Epithelial cell of proximal tubule (primary cell): ENCODE data around the gene TMEM33. TPM values are rescaled to one million over a fixed set of nuclear protein-coding genes. Genes with fewer than 3 reads are reported as not detected.

Experiments used
- DNase-seq: peaks from one replicate; pipeline ENCODE4 v3.0.0-alpha.2; 2011; ENCODE audit warnings: low read depth
- H3K4me3 ChIP-seq: 2 replicates; pipeline ENCODE4 v1.5.1; 2011; ENCODE audit warnings: low read depth, mild to moderate bottlenecking, low read length
- CTCF ChIP-seq: conservative IDR thresholded peaks from 2 replicates; pipeline ENCODE4 v1.5.1; 2012; ENCODE audit warnings: low read depth, mild to moderate bottlenecking, low read length
- total RNA-seq: library from RNA; depleted of rRNA; stranded (reverse); fragments of >200 nt; gene quantifications from 2 replicates; pipeline ENCODE4 v1.2.3, GENCODE V29; 2015

TMEM33 gene
- total RNA-seq, 1 donor from 2014 or later = 43.2 TPM

DNA sequence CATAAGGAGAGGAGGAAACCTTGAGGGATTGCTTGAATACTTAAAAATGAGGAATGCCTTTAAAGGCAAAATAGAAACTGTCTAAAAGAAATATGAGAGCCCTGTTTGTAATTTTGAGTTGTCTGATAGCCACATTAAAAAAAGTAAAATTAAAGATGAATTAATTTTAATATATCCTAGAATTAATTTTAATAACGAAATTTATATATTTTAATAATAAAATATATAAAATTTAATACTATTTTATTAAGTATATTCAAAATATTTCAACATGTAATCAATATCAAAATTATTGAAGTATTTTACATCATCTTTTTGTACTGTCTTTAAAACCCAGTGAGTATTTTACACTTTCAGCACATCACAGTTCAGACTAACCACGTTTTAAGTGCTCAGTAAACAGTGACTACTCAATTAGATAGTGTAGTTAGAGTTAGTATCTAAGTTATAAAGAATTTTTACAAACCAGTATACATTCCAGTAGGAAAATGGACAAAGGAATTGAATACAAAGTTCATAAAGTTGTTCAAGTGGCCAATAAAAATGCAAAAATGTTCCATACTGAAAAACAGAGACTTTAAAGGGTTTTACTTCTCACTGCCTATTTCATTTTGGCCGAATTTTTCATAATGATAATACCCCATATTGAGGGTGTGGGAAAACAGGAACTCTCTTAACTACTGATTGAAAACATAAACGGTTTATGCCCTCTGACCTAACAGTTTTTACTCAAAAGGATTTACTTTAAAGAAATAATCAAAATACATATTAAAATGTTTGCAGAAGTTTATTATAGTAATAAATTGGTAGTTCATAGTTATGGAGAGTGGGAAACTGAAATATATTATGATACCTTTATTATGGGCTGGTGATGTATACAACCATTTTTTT is 58.0 kb downstream of the TMEM33 start:
- no peak for TF ChIP-seq CTCF
- no peak overlapping the region for H3K4me3 ChIP-seq
- DNase-seq = no peak

- H3K4me3 ChIP-seq = no peak overlapping the region
- DNase-seq = no peak
- TF ChIP-seq CTCF = peak; percentile 5
These were observed 59.3 kb downstream of the TMEM33 start for GRCh38 chr4:41994461-41994985.

DNA sequence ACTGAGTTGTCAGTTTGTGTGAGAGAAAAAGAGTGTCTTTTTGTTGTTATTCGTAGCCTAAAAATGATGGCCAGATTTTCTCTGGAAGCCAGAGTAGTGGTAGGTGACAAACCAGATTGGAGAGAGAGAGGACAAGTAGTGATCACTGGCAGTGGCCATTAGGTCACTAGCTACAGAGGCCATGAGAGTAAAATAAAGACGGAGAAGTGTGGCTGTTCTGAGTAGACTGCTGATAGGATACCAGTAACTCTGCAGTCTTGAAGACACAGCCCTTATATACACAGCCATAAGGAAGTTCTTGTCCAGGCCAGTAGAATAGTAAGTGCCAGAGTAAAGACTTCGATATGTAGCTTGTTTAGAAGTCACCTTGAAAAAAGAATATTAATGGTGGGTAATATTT is 62.8 kb downstream of the TMEM33 start:
- TF ChIP-seq CTCF = no peak
- DNase-seq = no peak
- H3K4me3 ChIP-seq = no peak overlapping the region

DNA sequence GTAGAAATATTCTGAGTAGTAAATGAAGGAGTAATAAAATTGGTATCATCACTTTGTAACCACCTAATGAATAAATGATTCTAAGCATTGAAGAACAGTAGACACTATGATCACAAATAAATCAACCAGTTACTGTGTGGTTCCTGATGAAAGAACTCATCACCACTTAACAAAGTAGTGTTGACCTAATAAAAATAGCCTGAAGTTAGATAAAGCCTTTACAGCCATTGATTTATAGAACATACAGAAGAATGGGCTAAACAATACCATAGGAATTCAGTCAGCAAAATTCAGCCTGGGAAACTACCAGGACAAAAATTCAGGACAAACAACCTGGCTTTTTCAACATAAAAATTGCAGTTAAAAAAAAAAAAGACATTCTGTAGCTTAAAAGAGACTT is 64.1 kb downstream of the TMEM33 start:
- TF ChIP-seq CTCF = no peak
- H3K4me3 ChIP-seq = no peak overlapping the region
- no peak for DNase-seq

DNA sequence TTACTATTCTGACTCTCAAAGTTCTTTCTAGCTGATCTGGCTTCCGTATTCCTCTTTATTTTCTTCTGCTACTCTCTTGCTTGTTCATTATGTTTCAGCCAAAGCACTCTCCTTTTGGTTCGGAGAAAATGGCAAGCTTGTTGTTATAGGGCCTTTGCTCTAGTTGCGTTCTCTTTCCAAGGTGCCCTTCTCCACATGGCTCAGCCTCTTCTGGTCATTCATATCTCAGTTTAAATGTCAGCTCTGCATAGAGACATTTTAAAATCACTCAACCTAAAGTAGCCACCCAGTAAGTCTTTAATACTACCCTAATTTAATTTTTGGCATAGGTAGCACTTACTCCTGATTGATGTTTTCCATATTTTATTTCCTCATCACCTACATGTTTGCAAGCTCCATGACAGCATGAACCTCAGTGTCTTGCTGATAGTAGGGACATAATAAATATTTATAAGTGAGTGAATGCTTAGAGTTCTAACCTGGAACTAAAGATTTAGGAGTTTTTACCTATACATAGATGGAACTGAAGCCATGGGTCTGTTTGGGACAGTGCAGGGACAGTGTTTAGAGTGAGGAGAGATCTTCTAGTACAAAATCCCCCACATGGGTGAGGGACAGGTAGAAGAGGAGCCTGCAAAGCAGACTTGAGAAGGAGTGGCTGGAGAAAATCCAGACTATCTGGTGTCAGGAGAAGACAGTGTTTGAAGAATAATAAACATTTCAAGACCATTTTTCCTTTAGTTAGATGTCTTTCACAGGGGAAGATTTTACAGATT is 73.0 kb downstream of the TMEM33 start:
- H3K4me3 ChIP-seq = no peak overlapping the region
- no peak for TF ChIP-seq CTCF
- no peak for DNase-seq

Other genes with a start within 250 kb of the TMEM33 start
- not detected in 2 replicates for gene PHOX2B, start 186.7 kb upstream of the TMEM33 start, total RNA-seq
- gene DCAF4L1, start 46.3 kb downstream of the TMEM33 start, total RNA-seq = 0.07 TPM in 1 of 2 replicates, not detected in the other
- gene SLC30A9, start 55.1 kb downstream of the TMEM33 start, total RNA-seq = 53.6 and 57.6 TPM in 2 replicates
- 0.06 and 0.14 TPM in 2 replicates for gene BEND4, start 217.2 kb downstream of the TMEM33 start, total RNA-seq